ENCODE measurements around the gene PRIM1. TPM values are rescaled to one million over a fixed set of nuclear protein-coding genes. Genes with fewer than 3 reads are reported as not detected.

The PRIM1 gene
- total and polyA plus RNA-seq, 2 of the 13 experiments (the other 11 are each of a cell fraction or from before 2014, with no cell fraction given) = 30.0 to 47.3 TPM

DNA sequence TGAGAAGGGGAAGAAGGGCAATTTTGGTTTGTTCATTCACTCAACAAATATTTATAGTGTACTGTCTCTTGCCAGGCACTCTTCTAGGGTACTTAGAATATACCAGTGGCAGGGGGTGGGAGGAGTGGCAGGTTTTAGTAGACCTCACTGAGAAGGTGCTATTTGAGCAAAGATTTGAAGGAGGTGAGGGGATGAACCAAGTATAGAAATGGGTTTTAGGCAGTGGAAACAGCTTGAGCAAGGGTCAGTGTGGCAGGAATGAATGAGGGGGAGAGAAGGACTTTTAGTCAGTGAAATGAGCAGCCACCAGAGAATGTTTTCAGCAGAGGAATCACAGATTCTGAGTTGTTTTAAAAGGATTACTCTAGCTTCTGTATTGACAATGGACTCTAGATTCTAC, 2.3 kb downstream of the PRIM1 start:
- H3K36me3 ChIP-seq (replicated peaks in 1 of 2; ENCODE audit: control insufficient read depth in 1 of 2, insufficient read depth in 2 of 2, low read length in 2 of 2) = peaks cover 3 to 10% of the 10 kb centered on the region in 2 experiments; a peak in 3 of 5 replicates
- no peaks in the 10 kb centered on the region for H3K9me3 ChIP-seq (ENCODE audit: low read length)
- in situ Hi-C loops (cut with HindIII; ENCODE audit: extremely low pct_ligation_motif_present, low pct_unique_long_range_greater_than_20kb) (no loop called here), intact Hi-C loops (cut with micrococcal nuclease; ENCODE audit: unreplicated experiment) (loop anchor here (2.0 to 10.0 kb wide), 3 partner anchors 25 to 705 kb away; partner anchors contain the start of genes GLI1, INHBE and NACA)
- DNase-seq (ENCODE audit: low spot score) (no peak), FAIRE-seq (no peak), ATAC-seq (no peak)
- BruUV-seq (replicated peaks) = no TSS peak
- H3K9ac ChIP-seq (ENCODE audit: insufficient read depth, low read depth, low read length) = no peak overlapping the region
- peaks cover 5% of the 10 kb centered on the region for H3K79me2 ChIP-seq (ENCODE audit: insufficient read depth, low read length)
- CTCF ChIA-PET (ENCODE audit: low intra/inter-chr PET ratio, low total read pairs) = no interaction called here
- H3K4me1 ChIP-seq (ENCODE audit: insufficient read depth, low read length) = peaks cover 26% of the 10 kb centered on the region
- H4K20me1 ChIP-seq (ENCODE audit: insufficient read depth, low read length) = no peaks in the 10 kb centered on the region
- H3K27ac ChIP-seq (ENCODE audit: extremely low read length, insufficient read depth, low read length) = peak overlapping the region; percentile 8
- H3K4me2 ChIP-seq (ENCODE audit: low read depth, low read length) = 0 out of 2 replicates have a peak overlapping the region, but pooled peaks have one; percentile 85
- H3K4me3 ChIP-seq (replicated peaks in 1 of 3; ENCODE audit: insufficient read depth in 1 of 3, low read depth in 2 of 3, low read length in 3 of 3) = no peak overlapping the region
- no peaks in the 10 kb centered on the region for H3K27me3 ChIP-seq (ENCODE audit: control insufficient read depth in 1 of 2, insufficient read depth in 2 of 2, low read length in 2 of 2)
- POLR2A ChIA-PET = interaction anchor here (0.6 to 1.1 kb wide), 2 partner anchors 24 to 362 kb away, joined by 3 read pairs; partner anchors contain the start of genes NACA and STAT6
- H2AFZ ChIP-seq (ENCODE audit: low read length) = no peak overlapping the region
- TF ChIP-seq ZNF629 (CRISPR knock-in tag; conservative IDR thresholded peaks at IDR 0.05) (no peak), NKX3-1 (CRISPR knock-in tag; IDR thresholded peaks at IDR 0.05) (no peak), ZNF678 (CRISPR knock-in tag; IDR thresholded peaks at IDR 0.05) (no peak), ZKSCAN8 (CRISPR knock-in tag; IDR thresholded peaks at IDR 0.05; ENCODE audit: borderline replicate concordance) (no peak), ZNF530 (CRISPR knock-in tag; IDR thresholded peaks at IDR 0.05; ENCODE audit: low read depth) (no peak)
- TF ChIP-seq, protein P1, sequence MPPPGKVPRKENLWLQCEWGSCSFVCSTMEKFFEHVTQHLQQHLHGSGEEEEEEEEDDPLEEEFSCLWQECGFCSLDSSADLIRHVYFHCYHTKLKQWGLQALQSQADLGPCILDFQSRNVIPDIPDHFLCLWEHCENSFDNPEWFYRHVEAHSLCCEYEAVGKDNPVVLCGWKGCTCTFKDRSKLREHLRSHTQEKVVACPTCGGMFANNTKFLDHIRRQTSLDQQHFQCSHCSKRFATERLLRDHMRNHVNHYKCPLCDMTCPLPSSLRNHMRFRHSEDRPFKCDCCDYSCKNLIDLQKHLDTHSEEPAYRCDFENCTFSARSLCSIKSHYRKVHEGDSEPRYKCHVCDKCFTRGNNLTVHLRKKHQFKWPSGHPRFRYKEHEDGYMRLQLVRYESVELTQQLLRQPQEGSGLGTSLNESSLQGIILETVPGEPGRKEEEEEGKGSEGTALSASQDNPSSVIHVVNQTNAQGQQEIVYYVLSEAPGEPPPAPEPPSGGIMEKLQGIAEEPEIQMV (CRISPR knock-in tag; IDR thresholded peaks at IDR 0.05; ENCODE audit: low read depth) = no peak
- TF ChIP-seq, protein P2, sequence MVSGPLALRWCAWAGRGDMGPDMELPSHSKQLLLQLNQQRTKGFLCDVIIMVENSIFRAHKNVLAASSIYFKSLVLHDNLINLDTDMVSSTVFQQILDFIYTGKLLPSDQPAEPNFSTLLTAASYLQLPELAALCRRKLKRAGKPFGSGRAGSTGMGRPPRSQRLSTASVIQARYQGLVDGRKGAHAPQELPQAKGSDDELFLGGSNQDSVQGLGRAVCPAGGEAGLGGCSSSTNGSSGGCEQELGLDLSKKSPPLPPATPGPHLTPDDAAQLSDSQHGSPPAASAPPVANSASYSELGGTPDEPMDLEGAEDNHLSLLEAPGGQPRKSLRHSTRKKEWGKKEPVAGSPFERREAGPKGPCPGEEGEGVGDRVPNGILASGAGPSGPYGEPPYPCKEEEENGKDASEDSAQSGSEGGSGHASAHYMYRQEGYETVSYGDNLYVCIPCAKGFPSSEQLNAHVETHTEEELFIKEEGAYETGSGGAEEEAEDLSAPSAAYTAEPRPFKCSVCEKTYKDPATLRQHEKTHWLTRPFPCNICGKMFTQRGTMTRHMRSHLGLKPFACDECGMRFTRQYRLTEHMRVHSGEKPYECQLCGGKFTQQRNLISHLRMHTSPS (CRISPR knock-in tag; IDR thresholded peaks at IDR 0.05; ENCODE audit: low read depth) = no peak
- TF ChIP-seq, protein P3, sequence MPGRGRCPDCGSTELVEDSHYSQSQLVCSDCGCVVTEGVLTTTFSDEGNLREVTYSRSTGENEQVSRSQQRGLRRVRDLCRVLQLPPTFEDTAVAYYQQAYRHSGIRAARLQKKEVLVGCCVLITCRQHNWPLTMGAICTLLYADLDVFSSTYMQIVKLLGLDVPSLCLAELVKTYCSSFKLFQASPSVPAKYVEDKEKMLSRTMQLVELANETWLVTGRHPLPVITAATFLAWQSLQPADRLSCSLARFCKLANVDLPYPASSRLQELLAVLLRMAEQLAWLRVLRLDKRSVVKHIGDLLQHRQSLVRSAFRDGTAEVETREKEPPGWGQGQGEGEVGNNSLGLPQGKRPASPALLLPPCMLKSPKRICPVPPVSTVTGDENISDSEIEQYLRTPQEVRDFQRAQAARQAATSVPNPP (CRISPR knock-in tag; IDR thresholded peaks at IDR 0.05) = no peak
